Measurements from ENCODE around the gene HUS1. TPM values are rescaled to one million over a fixed set of nuclear protein-coding genes. Genes with fewer than 3 reads are reported as not detected.

Gene HUS1
- total and polyA plus RNA-seq, 2 of the 8 experiments (the other 6 are each of a cell fraction or from before 2014, with no cell fraction given): 15.0 to 33.0 TPM

DNA sequence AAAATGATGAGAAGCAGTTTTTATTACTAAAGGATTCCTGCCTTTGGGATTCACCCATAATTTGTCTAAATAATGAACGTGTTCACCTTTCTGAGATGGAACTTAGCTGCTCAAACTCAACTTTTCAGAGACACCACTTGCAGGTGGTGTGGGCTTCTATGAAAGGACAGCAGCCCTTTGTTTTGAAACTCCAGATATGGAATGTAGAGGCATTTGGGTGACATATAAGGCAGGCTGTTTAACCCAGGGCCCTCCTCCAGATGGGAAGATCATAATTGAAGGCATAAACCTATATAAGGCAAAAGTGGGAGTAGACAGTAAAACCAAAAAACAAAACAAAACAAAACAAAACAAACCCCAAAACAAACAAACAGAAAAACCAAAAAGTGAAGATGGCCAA lies 11.9 kb upstream of the HUS1 start:
- no peak overlapping the region for H3K56ac ChIP-seq (replicated peaks; ENCODE audit: insufficient read length, low read depth, low read length)
- no peaks in the 10 kb centered on the region for H3K27me3 ChIP-seq (replicated peaks in 1 of 4; ENCODE audit: control insufficient read depth in 3 of 4, extremely low read depth in 1 of 4, insufficient read depth in 3 of 4, low read length in 3 of 4)
- H3K79me2 ChIP-seq (ENCODE audit: control insufficient read depth in 1 of 2, insufficient read depth in 2 of 2, low read length in 2 of 2): no peaks in the 10 kb centered on the region
- H4K8ac ChIP-seq (ENCODE audit: extremely low read depth, insufficient read depth, low read length): peak overlapping the region; percentile 93; the same call in 1 of the 2 replicates
- H3K23ac ChIP-seq (ENCODE audit: insufficient read length): no peak overlapping the region
- H2BK15ac ChIP-seq (ENCODE audit: low read length): no peak overlapping the region
- peak overlapping the region; percentile 91 for H2AFZ ChIP-seq (ENCODE audit: low read length)
- H3K14ac ChIP-seq (ENCODE audit: insufficient read length): no peak overlapping the region
- H3K4me1 ChIP-seq (replicated peaks in 1 of 4; ENCODE audit: control insufficient read depth in 3 of 4, insufficient read depth in 4 of 4, low read length in 3 of 4): peaks cover 0 to 5% (median 0%) of the 10 kb centered on the region in 4 experiments; a peak in 5 of 7 replicates
- peak overlapping the region; percentile 7 to 86 for H3K4me2 ChIP-seq (ENCODE audit: insufficient read depth in 1 of 2, low read depth in 2 of 2, low read length in 2 of 2)
- H2BK120ac ChIP-seq (replicated peaks; ENCODE audit: low read depth, low read length): no peak overlapping the region
- no peak overlapping the region for H2BK12ac ChIP-seq (ENCODE audit: low read depth, low read length)
- H2BK5ac ChIP-seq (ENCODE audit: low read depth, low read length): peak overlapping the region; percentile 54; the same call in 1 of the 2 replicates
- peaks cover 4% of the 10 kb centered on the region; the same call in 1 of the 2 replicates for H3K23me2 ChIP-seq (ENCODE audit: low read depth, low read length)
- H3K9ac ChIP-seq (replicated peaks in 1 of 4; ENCODE audit: extremely low read depth in 1 of 4, low read depth in 3 of 4, low read length in 3 of 4): 0 out of 7 replicates have a peak overlapping the region, but pooled peaks of 1 of the 4 experiments have one; percentile 45
- no peaks in the 10 kb centered on the region for H3K36me3 ChIP-seq (ENCODE audit: control insufficient read depth in 2 of 4, insufficient read depth in 4 of 4, low read length in 3 of 4)
- ChIA-PET CTCF (ENCODE audit: partially characterized antibody) (interaction anchor here (0.6 to 3.6 kb wide), 21 partner anchors 13 to 387 kb away, joined by 3 to 38 read pairs (median 4); partner anchors contain the start of gene UPP1), POLR2A (ENCODE audit: partially characterized antibody) (interaction anchor here (0.8 to 3.2 kb wide), 9 partner anchors 9 to 118 kb away, joined by 3 to 36 read pairs (median 4); partner anchors contain the start of gene UPP1)
- no peak overlapping the region for H4K5ac ChIP-seq (ENCODE audit: insufficient read length, low read depth, low read length)
- H2AK5ac ChIP-seq (ENCODE audit: low read depth, low read length): no peak overlapping the region
- WGBS, 2 experiments (ENCODE audit: extremely low coverage in 1 of 2, insufficient coverage in 1 of 2, insufficient read length in 1 of 2, insufficient replicate concordance in 2 of 2, low coverage in 1 of 2, low lambda C conversion rate in 2 of 2, missing lambda C conversion rate in 1 of 2): 76% methylated on average over 1 of the region's 1 CpG; no CpG with 5 or more reads in 1 of the 2 experiments
- H3K79me1 ChIP-seq (ENCODE audit: low read depth, low read length): no peaks in the 10 kb centered on the region
- H4K20me1 ChIP-seq (replicated peaks in 1 of 2; ENCODE audit: control insufficient read depth in 1 of 2, insufficient read depth in 2 of 2, low read length in 2 of 2): peaks cover 0 to 2% of the 10 kb centered on the region in 2 experiments
- DNase-seq (ENCODE audit: low read depth in 1 of 2, low spot score in 2 of 2) (no peak), FAIRE-seq (no peak)
- H4K91ac ChIP-seq (replicated peaks; ENCODE audit: insufficient read length, low read length): no peak overlapping the region
- no peak overlapping the region for H3K4ac ChIP-seq (replicated peaks; ENCODE audit: insufficient read length, low read depth, low read length)
- no peak for TF ChIP-seq CHD1 (IDR thresholded peaks at IDR 0.05; ENCODE audit: low read depth, low read length)
- TF ChIP-seq SIN3A (conservative IDR thresholded peaks at IDR 0.05 in 1 of 2, IDR thresholded peaks at IDR 0.05 in 1 of 2; ENCODE audit: low read depth in 1 of 2, low read length in 2 of 2): no peak
- TF ChIP-seq SIRT6 (IDR thresholded peaks at IDR 0.05; ENCODE audit: low read length): no peak
- no peak for TF ChIP-seq YY1 (IDR thresholded peaks at IDR 0.05; ENCODE audit: low read depth, low read length)
- TF ChIP-seq JUN (IDR thresholded peaks at IDR 0.05; ENCODE audit: low read depth, low read length): no peak
- TF ChIP-seq CBX8 (IDR thresholded peaks at IDR 0.05; ENCODE audit: borderline replicate concordance, low read depth, low read length): no peak
- no peak for TF ChIP-seq CEBPB (IDR thresholded peaks at IDR 0.05; ENCODE audit: low read depth, low read length)
- no peak for TF ChIP-seq CTBP2 (IDR thresholded peaks at IDR 0.05; ENCODE audit: borderline replicate concordance, insufficient read depth, insufficient read length, low read length)
- TF ChIP-seq POU5F1 (IDR thresholded peaks at IDR 0.05; ENCODE audit: low read depth, low read length): no peak
- no peak for TF ChIP-seq SP4 (IDR thresholded peaks at IDR 0.05; ENCODE audit: low read length)
- TF ChIP-seq NANOG (IDR thresholded peaks at IDR 0.05; ENCODE audit: insufficient read depth, low read depth, low read length, poor library complexity, severe bottlenecking): no peak
- TF ChIP-seq ATF3 (IDR thresholded peaks at IDR 0.05; ENCODE audit: insufficient read depth, low read depth, low read length): no peak
- no peak overlapping the region for H2BK20ac ChIP-seq (ENCODE audit: low read length)
- H3K27ac ChIP-seq (ENCODE audit: low read depth, low read length): no peak overlapping the region
- H3K4me3 ChIP-seq (ENCODE audit: extremely low read depth in 1 of 4, insufficient read depth in 2 of 4, low read depth in 3 of 4, low read length in 4 of 4): peak overlapping the region in 3 of 4 experiments; percentile 29 to 54 (median 43); a peak in 4 of 8 replicates
- no peaks in the 10 kb centered on the region for H3K9me3 ChIP-seq (ENCODE audit: insufficient read depth in 2 of 2, low read depth in 1 of 2, low read length in 1 of 2)
- peak overlapping the region; percentile 34; the same call in 1 of the 2 replicates for H3K18ac ChIP-seq (ENCODE audit: extremely low read depth, low read length)
